ENCODE measurements around the gene UBAP1.
"Not testable (repeated sequence)": the region's sequence is repeated elsewhere in the genome, so short reads cannot be mapped to it uniquely, and the experiment has no call there.

UBAP1 gene

GRCh38 chr9:34179213-34180136 lies 632 bp downstream of the UBAP1 start:
- DNase-seq = no peak

GRCh38 chr9:34185778-34186551 lies 7.1 kb downstream of the UBAP1 start:
- no peak for DNase-seq

- no peak for DNase-seq
These were observed 9.0 kb downstream of the UBAP1 start for GRCh38 chr9:34187891-34188240.

DNA sequence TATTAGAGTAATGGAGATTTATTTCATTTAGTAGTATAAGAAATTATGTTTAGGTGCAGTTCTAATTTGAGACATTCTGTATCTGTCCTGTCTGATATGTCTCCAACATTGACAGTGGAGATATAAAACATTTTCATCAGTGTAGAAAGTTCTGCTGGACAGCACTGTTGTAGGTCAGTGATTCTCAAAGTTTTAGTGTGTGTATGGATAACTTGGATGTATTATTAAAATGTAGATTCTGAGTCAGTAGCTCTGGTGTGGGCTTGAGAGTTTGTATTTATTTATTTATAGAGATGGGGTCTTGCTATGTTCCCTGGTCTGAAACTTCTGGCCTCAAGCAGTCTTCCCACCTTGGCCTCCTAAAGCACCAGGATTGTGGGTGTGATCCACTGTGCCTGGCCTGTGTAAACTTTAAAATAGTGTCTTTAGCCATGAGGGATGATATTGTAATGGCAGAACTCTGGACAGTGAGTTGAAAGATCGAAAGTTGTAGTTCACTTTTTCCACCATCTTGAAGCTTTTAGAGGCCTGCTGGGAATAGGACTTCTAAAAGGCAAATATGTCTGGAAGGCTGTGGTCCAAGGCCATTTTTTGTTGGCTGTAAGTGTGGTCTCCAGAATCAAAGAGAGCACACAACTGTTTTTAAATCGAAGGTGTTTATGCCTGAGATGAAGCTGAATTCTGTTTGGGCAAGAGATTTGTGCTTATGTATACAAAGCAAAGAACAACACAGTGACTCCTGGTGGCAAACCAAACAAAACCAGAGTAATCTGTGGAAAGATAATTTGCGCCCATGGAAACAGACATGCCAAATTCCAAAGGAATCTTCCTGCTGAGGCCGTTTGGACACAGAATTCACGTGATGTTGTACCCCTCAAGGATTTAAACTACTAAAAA lies 12.4 kb downstream of the UBAP1 start:
- no peak for DNase-seq

GRCh38 chr9:34195143-34195542 lies 16.3 kb downstream of the UBAP1 start:
- no peak for DNase-seq

DNA sequence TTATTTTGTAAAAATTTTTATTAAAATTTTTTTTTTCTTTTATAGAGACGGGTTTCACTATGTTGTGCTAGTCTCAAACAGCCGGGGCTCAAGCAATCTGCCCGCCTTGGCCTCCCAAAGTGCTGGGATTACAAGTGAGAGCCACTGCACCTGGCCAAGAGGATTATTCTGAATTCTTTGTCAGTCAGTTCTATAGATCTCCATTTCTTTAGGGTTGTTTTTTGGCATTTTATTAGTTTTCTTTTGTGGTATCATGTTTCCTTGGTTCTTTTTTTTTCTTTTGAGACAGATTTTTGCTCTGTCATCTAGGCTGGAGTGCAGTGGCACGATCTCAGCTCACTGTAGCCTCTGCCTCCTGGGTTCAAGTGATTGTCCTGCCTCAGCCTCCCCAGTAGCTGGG lies 18.4 kb downstream of the UBAP1 start:
- not testable (repeated sequence) for DNase-seq

DNA sequence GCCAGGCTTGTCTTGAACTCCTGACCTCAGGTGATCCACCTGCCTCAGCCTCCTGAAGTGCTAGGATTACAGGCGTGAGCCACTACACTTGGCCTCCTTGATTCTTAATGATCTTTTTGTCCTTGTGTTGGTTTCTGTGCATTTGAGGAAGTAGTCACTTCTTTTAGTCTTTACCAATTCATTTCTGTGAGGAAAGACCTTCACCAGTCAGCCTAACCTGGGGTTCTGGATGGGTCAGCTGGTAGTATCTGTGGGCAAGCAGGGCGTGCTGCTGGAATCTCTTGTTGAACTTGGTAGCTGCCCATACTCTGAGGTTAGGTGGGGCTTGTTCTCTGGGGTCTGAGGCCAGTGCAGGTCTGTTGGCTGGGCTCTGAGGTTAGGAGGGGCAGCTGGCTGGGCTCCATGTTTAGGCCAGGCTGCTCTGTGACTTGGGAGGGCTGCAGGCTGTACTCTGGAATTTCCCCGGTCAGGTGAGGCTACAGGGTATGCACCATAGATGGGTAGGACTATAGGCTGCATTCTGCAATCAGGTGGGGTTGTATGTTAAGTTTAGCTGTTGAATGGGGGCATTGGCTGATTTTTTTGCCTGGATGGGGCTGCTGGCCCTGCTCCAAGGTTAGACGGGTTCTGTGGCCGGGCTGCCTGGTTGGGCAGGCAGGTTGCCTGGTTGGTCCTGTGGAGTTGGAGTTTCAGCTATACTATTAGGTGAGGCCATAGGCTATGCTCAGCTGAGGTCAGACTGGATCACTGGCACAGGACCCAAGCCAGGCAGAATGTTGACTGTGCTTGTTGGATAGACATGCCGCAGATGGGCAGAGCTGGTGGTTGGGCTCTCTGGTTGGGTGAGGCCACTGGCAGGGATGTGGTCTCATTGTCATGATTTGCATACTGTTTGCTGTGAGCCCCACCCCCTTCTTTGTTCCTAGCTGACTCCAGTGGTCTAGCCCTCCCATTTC lies 19.2 kb downstream of the UBAP1 start:
- DNase-seq = no peak

DNA sequence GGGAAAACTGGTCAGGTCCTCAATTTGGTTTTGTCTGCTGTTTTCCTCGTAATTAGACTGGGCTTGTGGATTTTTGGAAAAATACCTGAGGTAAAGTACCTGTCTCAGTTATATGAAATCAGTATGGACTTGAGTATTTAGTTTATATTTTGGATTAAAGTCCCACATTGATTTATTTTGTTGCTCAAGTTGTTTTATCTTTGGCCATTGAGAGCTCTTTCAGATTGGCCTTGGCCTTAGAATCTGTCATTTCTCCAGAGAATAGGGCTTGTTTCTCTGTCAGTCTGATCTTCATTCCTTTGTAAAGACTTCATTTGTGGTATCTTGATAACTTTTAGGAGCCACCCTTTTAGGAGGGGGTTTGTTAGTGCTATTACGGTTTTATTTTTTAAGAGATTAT lies 21.2 kb downstream of the UBAP1 start:
- DNase-seq = no peak

GRCh38 chr9:34203275-34203991 lies 24.6 kb downstream of the UBAP1 start:
- no peak for DNase-seq

DNA sequence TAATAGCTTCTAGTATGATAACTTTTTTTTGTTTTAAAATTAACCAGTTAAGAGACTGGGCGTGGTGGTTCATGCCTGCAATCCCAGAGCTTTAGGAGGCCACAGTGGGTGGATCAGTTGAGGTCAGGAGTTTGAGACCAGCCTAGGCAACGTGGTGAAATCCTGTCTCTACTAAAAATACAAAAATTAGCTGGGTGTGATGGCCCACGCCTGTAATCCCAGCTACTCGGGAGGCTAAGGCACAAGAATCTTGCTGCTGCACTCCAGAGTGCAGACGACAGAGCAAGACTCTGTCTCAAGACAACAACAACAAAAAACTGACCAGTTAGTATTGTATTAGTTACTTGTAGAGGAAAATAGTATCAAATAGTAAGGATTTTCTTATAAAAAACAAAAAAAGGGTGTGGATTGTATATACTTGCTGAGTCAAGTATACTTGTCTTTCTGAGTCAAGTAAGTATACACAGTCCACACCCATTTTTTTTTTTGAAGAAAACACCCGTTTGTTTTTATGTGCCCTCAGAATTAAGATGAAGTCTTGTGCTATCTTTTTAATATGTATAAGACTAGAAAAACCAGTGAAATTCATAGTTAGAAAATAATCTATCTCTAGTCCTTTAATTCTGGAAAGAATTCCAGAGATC lies 25.3 kb downstream of the UBAP1 start:
- no peak for DNase-seq

GRCh38 chr9:34205102-34205501 lies 26.3 kb downstream of the UBAP1 start:
- no peak for DNase-seq

GRCh38 chr9:34206561-34206960 lies 27.7 kb downstream of the UBAP1 start:
- no peak for DNase-seq

GRCh38 chr9:34211395-34211794 lies 32.6 kb downstream of the UBAP1 start:
- no peak for DNase-seq

DNA sequence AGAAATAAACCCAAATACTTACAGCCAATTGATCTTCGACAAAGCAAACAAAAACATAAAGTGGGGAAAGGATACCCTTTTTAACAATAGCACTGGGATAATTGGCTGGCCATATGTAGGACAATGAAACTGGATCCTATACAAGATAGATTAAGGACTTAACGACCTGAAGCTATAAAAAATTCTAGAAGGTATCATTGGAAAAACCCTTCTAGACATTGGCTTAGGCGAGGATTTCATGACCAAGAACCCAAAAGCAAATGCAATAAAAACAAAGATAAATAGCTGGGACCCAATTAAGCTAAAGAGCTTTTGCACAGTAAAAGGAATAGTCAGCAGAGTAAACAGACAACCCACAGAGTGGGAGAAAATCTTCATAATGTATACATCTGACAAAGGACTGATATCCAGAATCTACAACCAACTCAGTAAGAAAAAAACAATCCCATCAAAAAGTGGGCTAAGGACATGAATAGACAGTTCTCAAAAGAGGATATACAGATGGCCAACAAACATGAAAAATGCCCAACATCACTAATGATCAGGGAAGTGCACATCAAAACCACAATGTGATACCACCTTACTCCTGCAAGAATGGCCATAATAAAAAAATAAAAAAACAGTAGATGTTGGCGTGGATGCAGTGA lies 35.6 kb downstream of the UBAP1 start:
- DNase-seq = not testable (repeated sequence)

GRCh38 chr9:34216325-34216724 lies 37.5 kb downstream of the UBAP1 start:
- DNase-seq = no peak

GRCh38 chr9:34217015-34217414 lies 38.2 kb downstream of the UBAP1 start:
- DNase-seq = not testable (repeated sequence)

DNA sequence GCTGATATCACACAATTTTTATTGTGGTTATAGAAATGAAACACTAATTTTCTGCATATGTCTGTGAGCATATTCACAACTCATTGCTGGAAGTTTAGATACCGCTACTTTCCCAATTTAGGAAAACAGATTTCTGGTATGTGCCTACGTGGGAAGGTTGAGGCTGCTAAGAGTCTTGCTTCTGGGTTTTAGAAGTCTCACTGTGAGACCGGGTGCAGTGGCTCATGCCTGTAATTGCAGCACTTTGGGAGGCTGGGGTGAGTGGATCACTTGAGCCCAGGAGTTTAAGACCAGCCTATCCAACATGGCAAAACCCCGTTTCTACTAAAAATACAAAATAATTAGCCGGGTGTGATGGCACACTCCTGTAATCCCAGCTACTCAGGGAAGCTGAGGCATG lies 39.6 kb downstream of the UBAP1 start:
- DNase-seq = no peak

DNA sequence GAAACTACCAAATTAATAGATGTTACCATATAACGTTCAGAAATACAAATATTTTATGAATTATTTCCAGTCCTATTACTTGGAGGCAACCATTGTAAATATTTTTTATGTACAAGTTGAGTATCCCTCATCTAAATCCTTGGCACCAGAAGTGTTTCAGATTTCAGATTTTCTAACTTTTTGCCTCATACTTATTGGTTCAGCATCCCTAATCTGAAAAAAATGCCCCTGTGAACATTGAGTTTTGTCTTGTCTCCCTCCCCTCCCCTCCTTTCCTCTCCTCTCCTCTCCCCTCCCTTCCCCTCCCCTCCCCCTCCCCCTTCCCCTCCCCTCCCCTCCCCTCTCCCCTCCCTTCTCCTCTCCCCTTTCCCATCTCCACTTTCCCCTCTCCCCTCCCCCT lies 40.6 kb downstream of the UBAP1 start:
- no peak for DNase-seq

DNA sequence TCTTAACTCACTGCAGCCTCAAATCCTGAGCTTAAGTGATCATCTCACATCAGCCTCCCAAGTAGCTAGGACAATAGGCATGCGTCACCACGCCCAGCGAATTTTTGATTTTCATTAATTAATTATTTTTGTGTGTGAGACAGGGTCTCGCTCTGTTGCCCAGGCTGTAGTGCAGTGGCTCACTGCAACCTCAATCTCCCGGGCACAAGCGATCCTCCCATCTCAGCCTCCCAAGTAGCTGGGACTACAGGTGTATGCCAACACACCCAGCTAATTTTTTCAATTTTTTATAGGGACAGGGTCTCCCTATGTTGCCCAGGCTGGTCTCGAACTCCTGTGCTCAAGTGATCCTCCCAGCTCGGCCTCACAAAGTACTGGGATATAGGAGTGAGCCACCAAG lies 41.4 kb downstream of the UBAP1 start:
- no peak for DNase-seq

DNA sequence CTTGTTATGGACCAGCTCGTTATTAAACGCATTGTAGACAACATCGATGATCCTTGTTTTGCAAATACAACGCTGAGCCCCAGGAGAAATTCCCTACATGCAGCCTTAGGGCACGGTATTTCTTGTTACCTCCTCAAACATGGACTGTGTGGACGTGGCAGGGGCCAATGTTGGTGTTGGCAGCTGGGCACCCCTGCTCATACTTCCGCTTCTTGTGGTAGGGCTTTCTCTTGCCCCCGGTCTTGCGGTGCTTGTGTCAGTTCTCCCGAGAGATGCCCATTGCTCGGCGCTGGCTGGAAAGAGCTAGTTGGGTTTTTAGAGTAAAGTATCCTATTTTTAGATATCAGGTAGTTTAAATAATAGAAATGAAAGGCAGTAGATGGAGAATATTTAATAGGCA lies 45.5 kb downstream of the UBAP1 start:
- DNase-seq = no peak

Data from NCI-H1417 treated with DMSO at 0.1 percent for 48 hours (cell line).